OCI-LY1 (cell line): ENCODE measurements around the gene DLX5.

Experiments used
- H2AFZ ChIP-seq: fragments of 200-600 bp; sonication (generic), shearing (Covaris generic); 2 replicates; pipeline ENCODE4 v1.6.0; 2014; ENCODE audit warnings: antibody characterized with exemption, mild to moderate bottlenecking, low read length
- H3F3A ChIP-seq: fragments of 200-600 bp; sonication (generic), shearing (Covaris generic); 2 replicates; pipeline ENCODE4 v1.6.0; 2014; ENCODE audit warnings: mild to moderate bottlenecking, antibody characterized with exemption, low read length, moderate library complexity; ENCODE audit not compliant: insufficient read depth
- H3K27ac ChIP-seq: fragments of 200-600 bp; sonication (generic); 2 replicates; pipeline ENCODE4 v1.5.1; 2014; ENCODE audit warnings: low read length, mixed run types, mild to moderate bottlenecking, low read depth; ENCODE audit not compliant: poor library complexity, severe bottlenecking
- H3K27me3 ChIP-seq: fragments of 200-600 bp; sonication (generic); 2 replicates; pipeline ENCODE4 v1.6.0; 2014; ENCODE audit warnings: antibody characterized with exemption, mild to moderate bottlenecking, low read length, moderate library complexity; ENCODE audit not compliant: insufficient read depth
- H3K36me3 ChIP-seq: fragments of 200-600 bp; sonication (generic); 2 replicates; pipeline ENCODE4 v1.6.1; 2014; ENCODE audit warnings: mild to moderate bottlenecking, antibody characterized with exemption, low read length, moderate library complexity, mixed read lengths; ENCODE audit not compliant: insufficient read depth
- H3K4me1 ChIP-seq: fragments of 200-600 bp; sonication (generic); 2 replicates; pipeline ENCODE4 v1.5.1; 2014; ENCODE audit warnings: mild to moderate bottlenecking, low read length, moderate library complexity; ENCODE audit not compliant: insufficient read depth, severe bottlenecking
- H3K4me2 ChIP-seq: fragments of 200-600 bp; sonication (generic), shearing (Covaris generic); 2 replicates; pipeline ENCODE4 v1.6.1; 2014; ENCODE audit warnings: low read length
- H3K4me3 ChIP-seq: fragments of 200-600 bp; sonication (generic); 2 replicates; pipeline ENCODE4 v1.5.1; 2014; ENCODE audit warnings: low read length, low read depth, mild to moderate bottlenecking, mixed read lengths; ENCODE audit not compliant: poor library complexity, severe bottlenecking
- H3K79me2 ChIP-seq: fragments of 200-600 bp; shearing (Covaris generic); 2 replicates; pipeline ENCODE4 v1.6.1; 2016; ENCODE audit warnings: mixed run types, low read length, mixed read lengths; ENCODE audit not compliant: insufficient read depth
- H3K9ac ChIP-seq: fragments of 200-600 bp; sonication (generic), shearing (Covaris generic); 2 replicates; pipeline ENCODE4 v1.6.1; 2014; ENCODE audit warnings: mild to moderate bottlenecking, low read length, mixed read lengths
- H3K9me2 ChIP-seq: fragments of 200-600 bp; sonication (generic), shearing (Covaris generic); 2 replicates; pipeline ENCODE4 v1.6.1; 2014; ENCODE audit warnings: low read depth, mild to moderate bottlenecking, low read length, mixed read lengths
- H3K9me3 ChIP-seq: fragments of 200-600 bp; shearing (Covaris generic); 2 replicates; pipeline ENCODE4 v1.6.1; 2014; ENCODE audit warnings: low read length, mixed read lengths
- H4K20me1 ChIP-seq: fragments of 200-600 bp; sonication (generic), shearing (Covaris generic); 2 replicates; pipeline ENCODE4 v1.6.0; 2016; ENCODE audit warnings: mild to moderate bottlenecking, low read length; ENCODE audit not compliant: insufficient read depth
- EZH2 ChIP-seq: fragments of 200-600 bp; sonication (generic), shearing (Covaris generic); IDR thresholded peaks from 2 replicates; pipeline ENCODE4 v1.8.0; 2017; ENCODE audit warnings: borderline replicate concordance, mixed run types, mild to moderate bottlenecking, antibody characterized with exemption, low read length, moderate library complexity, mixed read lengths
- TF ChIP-seq, protein P1 (sequence below): fragments of 200-600 bp; sonication (generic), shearing (Covaris generic); IDR thresholded peaks from 2 replicates; pipeline ENCODE4 v1.5.1; 2017; ENCODE audit warnings: mild to moderate bottlenecking, antibody characterized with exemption, low read length, moderate library complexity, mixed read lengths

DLX5 gene

GRCh38 chr7:97014145-97014750 is 10.4 kb downstream of the DLX5 start:
- Histone ChIP-seq H3F3A (no peaks in the 10 kb centered on the region), H3K4me2 (no peak overlapping the region), H4K20me1 (no peaks in the 10 kb centered on the region), H3K27ac (no peak overlapping the region), H3K79me2 (no peaks in the 10 kb centered on the region), H3K9me3 (no peaks in the 10 kb centered on the region), H3K4me1 (no peaks in the 10 kb centered on the region), H2AFZ (no peak overlapping the region), H3K36me3 (no peaks in the 10 kb centered on the region), H3K9me2 (no peaks in the 10 kb centered on the region), H3K27me3 (0 out of 2 replicates have a peak, but pooled peaks cover 2% of the 10 kb centered on the region), H3K9ac (no peak overlapping the region), H3K4me3 (no peak overlapping the region)
- TF ChIP-seq, protein P1, sequence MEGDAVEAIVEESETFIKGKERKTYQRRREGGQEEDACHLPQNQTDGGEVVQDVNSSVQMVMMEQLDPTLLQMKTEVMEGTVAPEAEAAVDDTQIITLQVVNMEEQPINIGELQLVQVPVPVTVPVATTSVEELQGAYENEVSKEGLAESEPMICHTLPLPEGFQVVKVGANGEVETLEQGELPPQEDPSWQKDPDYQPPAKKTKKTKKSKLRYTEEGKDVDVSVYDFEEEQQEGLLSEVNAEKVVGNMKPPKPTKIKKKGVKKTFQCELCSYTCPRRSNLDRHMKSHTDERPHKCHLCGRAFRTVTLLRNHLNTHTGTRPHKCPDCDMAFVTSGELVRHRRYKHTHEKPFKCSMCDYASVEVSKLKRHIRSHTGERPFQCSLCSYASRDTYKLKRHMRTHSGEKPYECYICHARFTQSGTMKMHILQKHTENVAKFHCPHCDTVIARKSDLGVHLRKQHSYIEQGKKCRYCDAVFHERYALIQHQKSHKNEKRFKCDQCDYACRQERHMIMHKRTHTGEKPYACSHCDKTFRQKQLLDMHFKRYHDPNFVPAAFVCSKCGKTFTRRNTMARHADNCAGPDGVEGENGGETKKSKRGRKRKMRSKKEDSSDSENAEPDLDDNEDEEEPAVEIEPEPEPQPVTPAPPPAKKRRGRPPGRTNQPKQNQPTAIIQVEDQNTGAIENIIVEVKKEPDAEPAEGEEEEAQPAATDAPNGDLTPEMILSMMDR: no peak
- TF ChIP-seq EZH2: no peak

DNA sequence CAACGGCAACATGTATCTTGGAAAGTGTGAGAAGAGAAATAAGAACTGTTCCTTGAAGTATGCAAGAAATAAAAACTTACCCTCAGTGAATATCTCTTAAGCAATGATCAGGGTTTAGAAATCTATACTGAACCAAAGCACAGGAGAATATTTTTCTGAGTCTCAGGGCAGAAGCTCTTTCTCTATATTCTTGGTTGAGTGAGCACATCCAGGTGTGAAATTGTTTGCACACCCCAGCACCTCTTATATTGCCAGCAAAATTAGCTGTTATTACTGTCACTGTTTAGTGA is 10.8 kb downstream of the DLX5 start:
- H3K36me3 ChIP-seq: no peaks in the 10 kb centered on the region
- no peaks in the 10 kb centered on the region for H3K79me2 ChIP-seq
- no peak overlapping the region for H3K4me2 ChIP-seq
- H3F3A ChIP-seq: no peaks in the 10 kb centered on the region
- no peak overlapping the region for H3K27ac ChIP-seq
- 0 out of 2 replicates have a peak, but pooled peaks cover 3% of the 10 kb centered on the region for H3K27me3 ChIP-seq
- no peaks in the 10 kb centered on the region for H3K9me2 ChIP-seq
- no peak overlapping the region for H2AFZ ChIP-seq
- no peaks in the 10 kb centered on the region for H4K20me1 ChIP-seq
- H3K4me1 ChIP-seq: no peaks in the 10 kb centered on the region
- no peak for TF ChIP-seq EZH2
- TF ChIP-seq, protein P1: no peak
- no peaks in the 10 kb centered on the region for H3K9me3 ChIP-seq
- H3K4me3 ChIP-seq: no peak overlapping the region
- H3K9ac ChIP-seq: no peak overlapping the region

- no peaks in the 10 kb centered on the region for H3F3A ChIP-seq
- no peak overlapping the region for H3K4me3 ChIP-seq
- H3K27me3 ChIP-seq: 0 out of 2 replicates have a peak, but pooled peaks cover 3% of the 10 kb centered on the region
- H3K9me2 ChIP-seq: no peaks in the 10 kb centered on the region
- no peaks in the 10 kb centered on the region for H3K9me3 ChIP-seq
- H4K20me1 ChIP-seq: no peaks in the 10 kb centered on the region
- no peaks in the 10 kb centered on the region for H3K79me2 ChIP-seq
- no peak overlapping the region for H3K27ac ChIP-seq
- H3K9ac ChIP-seq: no peak overlapping the region
- H3K4me2 ChIP-seq: no peak overlapping the region
- no peaks in the 10 kb centered on the region for H3K4me1 ChIP-seq
- no peaks in the 10 kb centered on the region for H3K36me3 ChIP-seq
- no peak for TF ChIP-seq EZH2
- TF ChIP-seq, protein P1: no peak
- H2AFZ ChIP-seq: no peak overlapping the region
Observed at GRCh38 chr7:97013134-97013844, 11.3 kb downstream of the DLX5 start.
